Body of pancreas (tissue), 4 donors: Measurements from ENCODE around the gene C3orf62. TPM values are rescaled to one million over a fixed set of nuclear protein-coding genes. Genes with fewer than 3 reads are reported as not detected.

Experiments
- ATAC-seq: fragments of 150-250 bp; one replicate; pipeline ENCODE4 v1.9.1; 2016
- DNase-seq, 4 donors: peaks; one replicate each; pipeline ENCODE4 v3.0.0-alpha.2; 2019
- H3K27ac ChIP-seq, 4 donors: fragments of 200-600 bp; sonication (generic); 1 replicate in 3 of 4; 2 replicates in 1 of 4; pipeline versions ENCODE4 v1.5.1 to v1.6.1; 2016 to 2019; ENCODE audit warnings: mild to moderate bottlenecking in 1 of 4, mixed read lengths in 1 of 4, moderate library complexity in 1 of 4
- H3K27me3 ChIP-seq, 2 donors: fragments of 200-600 bp; sonication (generic); one replicate each; pipeline ENCODE4 v1.6.0; 2016; ENCODE audit warnings: mild to moderate bottlenecking in 1 of 2
- H3K36me3 ChIP-seq, 2 donors: fragments of 200-600 bp; sonication (generic); replicated peaks in 1 of 2; 2 replicates each; pipeline ENCODE4 v1.5.1; 2016; ENCODE audit warnings: low read depth in 2 of 2; ENCODE audit not compliant: insufficient read depth in 1 of 2
- H3K4me1 ChIP-seq: fragments of 200-600 bp; sonication (generic); one replicate; pipeline ENCODE4 v1.6.0; 2016
- H3K4me3 ChIP-seq, 2 donors: fragments of 200-600 bp; sonication (generic); 1 replicate in 1 of 2; 2 replicates in 1 of 2; pipeline ENCODE4 v1.5.1; 2016 to 2019
- H3K9me3 ChIP-seq, 3 donors: fragments of 200-600 bp; sonication (generic); 1 replicate in 2 of 3; 2 replicates in 1 of 3; pipeline ENCODE4 v1.5.1; 2016
- POLR2A ChIP-seq, 3 donors: fragments of 450-650 bp; IDR thresholded peaks; one replicate each; pipeline ENCODE4 v1.6.1; 2016; ENCODE audit warnings: antibody characterized with exemption in 3 of 3, mild to moderate bottlenecking in 2 of 3
- WGBS, 2 donors: methylation state at CpG; one replicate each; pipeline ENCODE4 v1.1.5; 2017; 5-methylcytosine and 5-hydroxymethylcytosine counted together
- intact Hi-C: fragments of 100-400 bp; cut with DNase I; formaldehyde crosslinking; loops from one replicate; pipeline ENCODE4 v1.15.1; 2023
- total RNA-seq, 2 donors: library from RNA; depleted of rRNA; stranded (reverse); fragments of >200 nt; gene quantifications; one replicate each; pipeline ENCODE4 v1.1.0, GENCODE V29; 2016
- TF ChIP-seq, protein P1 (sequence below), 7 experiments: fragments of 450-650 bp in 4 of 7; fragments of 200-600 bp in 3 of 7; sonication (generic) in 3 of 7; IDR thresholded peaks; one replicate each; pipeline ENCODE4 v1.5.1; 2016 to 2019; ENCODE audit warnings: antibody characterized with exemption in 7 of 7

The C3orf62 gene
- total RNA-seq, 2 donors from 2014 or later = 4.9 TPM

DNA sequence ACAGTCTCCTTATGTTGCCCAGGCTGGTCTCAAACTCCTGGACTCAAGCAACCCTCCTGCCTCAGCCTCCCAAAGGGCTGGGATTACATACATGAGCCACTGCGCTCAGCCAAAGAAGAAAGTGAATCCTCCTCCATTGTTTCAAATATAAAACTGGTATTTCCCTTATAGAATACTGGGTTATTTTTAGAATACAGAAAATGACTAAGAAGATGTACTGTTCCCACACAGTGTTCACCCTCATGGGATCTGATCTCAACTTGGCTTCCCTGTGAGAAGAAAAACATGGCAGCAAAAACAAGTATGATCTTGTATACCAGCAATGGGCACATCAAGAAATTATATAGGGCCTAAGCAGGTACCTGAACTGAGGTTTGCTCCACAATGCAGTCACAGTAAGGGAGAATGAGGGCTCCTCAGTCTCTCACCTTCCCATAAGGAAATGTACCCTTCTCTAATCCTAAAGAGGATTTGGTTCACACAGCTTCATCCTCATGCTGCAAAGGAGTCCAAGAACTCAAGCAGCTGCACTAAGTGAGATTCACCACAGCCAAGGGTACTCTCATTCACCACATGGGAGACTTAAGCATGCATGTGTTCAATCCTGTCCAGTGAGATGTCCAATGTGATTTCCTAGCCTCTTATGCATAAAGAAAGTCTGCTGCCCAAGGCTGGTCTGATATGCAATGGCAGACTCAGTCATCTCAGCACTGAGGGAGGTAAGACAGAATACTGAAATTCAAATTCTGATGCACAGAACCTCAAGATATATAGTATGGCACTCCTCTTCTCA is 37.1 kb upstream of the C3orf62 start:
- H3K4me1 ChIP-seq = no peaks in the 10 kb centered on the region
- DNase-seq = no peak
- no peak overlapping the region for H3K27ac ChIP-seq
- H3K4me3 ChIP-seq = no peak overlapping the region
- WGBS, 2 donors = 95 to 100% methylated on average over 1 of the region's 1 CpG
- TF ChIP-seq, protein P1, sequence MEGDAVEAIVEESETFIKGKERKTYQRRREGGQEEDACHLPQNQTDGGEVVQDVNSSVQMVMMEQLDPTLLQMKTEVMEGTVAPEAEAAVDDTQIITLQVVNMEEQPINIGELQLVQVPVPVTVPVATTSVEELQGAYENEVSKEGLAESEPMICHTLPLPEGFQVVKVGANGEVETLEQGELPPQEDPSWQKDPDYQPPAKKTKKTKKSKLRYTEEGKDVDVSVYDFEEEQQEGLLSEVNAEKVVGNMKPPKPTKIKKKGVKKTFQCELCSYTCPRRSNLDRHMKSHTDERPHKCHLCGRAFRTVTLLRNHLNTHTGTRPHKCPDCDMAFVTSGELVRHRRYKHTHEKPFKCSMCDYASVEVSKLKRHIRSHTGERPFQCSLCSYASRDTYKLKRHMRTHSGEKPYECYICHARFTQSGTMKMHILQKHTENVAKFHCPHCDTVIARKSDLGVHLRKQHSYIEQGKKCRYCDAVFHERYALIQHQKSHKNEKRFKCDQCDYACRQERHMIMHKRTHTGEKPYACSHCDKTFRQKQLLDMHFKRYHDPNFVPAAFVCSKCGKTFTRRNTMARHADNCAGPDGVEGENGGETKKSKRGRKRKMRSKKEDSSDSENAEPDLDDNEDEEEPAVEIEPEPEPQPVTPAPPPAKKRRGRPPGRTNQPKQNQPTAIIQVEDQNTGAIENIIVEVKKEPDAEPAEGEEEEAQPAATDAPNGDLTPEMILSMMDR (IDR thresholded peaks at IDR 0.05) = no peak
- no peak for TF ChIP-seq POLR2A (IDR thresholded peaks at IDR 0.05)
- ATAC-seq = no peak
- peaks cover 0 to 12% of the 10 kb centered on the region in 2 donors for H3K36me3 ChIP-seq
- intact Hi-C loops = no loop called here
- H3K27me3 ChIP-seq = no peaks in the 10 kb centered on the region
- H3K9me3 ChIP-seq = no peaks in the 10 kb centered on the region

DNA sequence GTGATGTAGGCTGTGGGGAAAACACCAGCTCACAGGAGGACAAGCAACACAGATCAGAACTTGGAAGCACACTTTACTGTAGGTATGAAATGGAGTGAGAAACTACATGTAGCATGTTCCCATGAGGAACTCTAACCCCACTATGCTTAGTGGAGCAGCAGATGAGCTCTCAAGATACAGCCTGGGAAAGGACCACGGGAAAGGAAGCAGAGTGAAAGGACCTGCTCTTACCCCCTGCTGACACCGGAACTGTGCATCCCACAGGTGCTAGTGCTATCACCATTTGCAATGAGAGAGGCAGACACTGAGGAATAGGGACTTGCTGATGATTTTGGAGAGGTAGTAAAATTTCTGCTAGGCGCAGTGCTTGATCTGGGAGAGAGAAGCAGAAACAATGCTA is 34.3 kb upstream of the C3orf62 start:
- H3K9me3 ChIP-seq = no peaks in the 10 kb centered on the region
- ATAC-seq (no peak), DNase-seq (no peak)
- intact Hi-C loops = no loop called here
- H3K27me3 ChIP-seq = no peaks in the 10 kb centered on the region
- H3K4me1 ChIP-seq = no peaks in the 10 kb centered on the region
- peaks cover 0 to 8% of the 10 kb centered on the region in 2 donors for H3K36me3 ChIP-seq
- 90 to 93% methylated on average over 3 of the region's 3 CpGs for WGBS, 2 donors
- TF ChIP-seq, protein P1 (IDR thresholded peaks at IDR 0.05) = no peak
- no peak for TF ChIP-seq POLR2A (IDR thresholded peaks at IDR 0.05)
- H3K27ac ChIP-seq = no peak overlapping the region
- no peak overlapping the region for H3K4me3 ChIP-seq

DNA sequence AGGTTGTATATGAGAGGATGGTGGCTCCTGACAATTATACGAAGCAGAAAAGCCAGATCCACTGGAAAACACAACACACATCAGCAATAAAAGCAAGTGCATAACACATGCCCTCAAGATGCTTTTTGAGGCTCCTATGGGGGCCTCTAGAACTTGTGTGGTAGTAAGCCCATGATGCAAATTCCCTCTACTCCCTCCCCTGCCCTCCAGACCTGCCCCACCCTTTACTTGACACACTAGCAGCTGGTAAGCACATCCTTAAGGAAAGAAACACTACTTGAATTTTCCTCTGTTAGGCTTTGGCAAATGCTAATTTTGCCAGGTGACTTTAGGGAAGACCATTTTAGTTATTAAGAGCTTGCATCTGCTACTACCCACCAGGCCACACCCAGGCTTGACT is 33.6 kb upstream of the C3orf62 start:
- H3K9me3 ChIP-seq = no peaks in the 10 kb centered on the region
- no peak for DNase-seq
- no peaks in the 10 kb centered on the region for H3K27me3 ChIP-seq
- H3K36me3 ChIP-seq = peaks cover 0 to 11% of the 10 kb centered on the region in 2 donors
- 92 to 100% methylated on average over 1 of the region's 1 CpG for WGBS, 2 donors
- no peak for ATAC-seq
- no peak for TF ChIP-seq POLR2A (IDR thresholded peaks at IDR 0.05)
- TF ChIP-seq, protein P1 (IDR thresholded peaks at IDR 0.05) = no peak
- H3K27ac ChIP-seq = no peak overlapping the region
- intact Hi-C loops = no loop called here
- H3K4me3 ChIP-seq = no peak overlapping the region
- H3K4me1 ChIP-seq = no peaks in the 10 kb centered on the region

DNA sequence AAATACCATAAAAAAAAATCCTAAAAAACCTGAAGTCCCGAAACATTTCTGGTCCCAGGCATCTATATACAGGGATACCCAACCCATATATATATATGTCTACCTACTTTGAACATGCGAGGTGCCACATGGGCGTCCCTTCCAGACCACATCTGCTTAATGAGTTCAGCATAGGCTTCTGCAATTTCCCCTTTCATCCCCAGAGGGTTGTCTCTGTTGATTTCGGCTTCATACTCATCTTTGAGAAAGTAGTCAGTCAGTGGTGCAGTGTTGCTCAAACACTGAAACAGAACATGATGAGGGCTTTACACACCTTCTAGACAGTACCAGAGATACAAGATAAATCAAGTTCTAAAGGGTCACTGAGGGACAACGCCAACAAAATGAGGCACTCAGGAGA is 28.6 kb upstream of the C3orf62 start:
- intact Hi-C loops = no loop called here
- DNase-seq (no peak), ATAC-seq (no peak)
- Histone ChIP-seq H3K36me3 (peaks cover 0 to 21% of the 10 kb centered on the region in 2 donors), H3K9me3 (no peaks in the 10 kb centered on the region), H3K27me3 (no peaks in the 10 kb centered on the region), H3K4me1 (no peaks in the 10 kb centered on the region), H3K4me3 (no peak overlapping the region), H3K27ac (no peak overlapping the region)
- no peak for TF ChIP-seq POLR2A (IDR thresholded peaks at IDR 0.05)
- TF ChIP-seq, protein P1 (IDR thresholded peaks at IDR 0.05) = no peak
- 92 to 96% methylated on average over 5 of the region's 5 CpGs for WGBS, 2 donors

DNA sequence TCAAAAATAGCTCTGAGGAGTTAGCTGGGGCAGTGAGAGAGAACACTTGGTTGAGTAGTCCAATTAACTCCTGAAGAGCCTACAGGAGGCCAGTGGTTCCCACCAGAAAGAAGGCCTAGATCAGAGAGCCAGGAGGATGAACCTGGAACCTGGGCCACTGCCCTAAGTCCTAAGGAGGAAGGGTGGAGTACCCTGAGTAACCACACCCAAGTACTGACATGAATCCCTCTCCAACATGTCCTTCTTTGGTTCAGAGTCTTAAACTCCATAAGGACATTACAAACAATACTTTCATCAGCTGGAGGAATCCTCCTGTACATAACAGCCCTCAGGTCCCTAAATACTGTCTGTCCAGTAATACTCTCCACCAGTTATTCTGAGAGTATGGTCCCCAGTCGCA is 25.6 kb upstream of the C3orf62 start:
- Histone ChIP-seq H3K4me3 (no peak overlapping the region), H3K27ac (no peak overlapping the region), H3K4me1 (no peaks in the 10 kb centered on the region), H3K36me3 (peaks cover 0 to 36% of the 10 kb centered on the region in 2 donors), H3K27me3 (no peaks in the 10 kb centered on the region), H3K9me3 (no peaks in the 10 kb centered on the region)
- no peak for DNase-seq
- WGBS, 2 donors = 93 to 100% methylated on average over 1 of the region's 1 CpG
- intact Hi-C loops = no loop called here
- TF ChIP-seq POLR2A (IDR thresholded peaks at IDR 0.05) = no peak
- TF ChIP-seq, protein P1 (IDR thresholded peaks at IDR 0.05) = no peak
- no peak for ATAC-seq
